A549 (cell line): Measurements from ENCODE around the gene NOS3.

Experiments used
- CBX2 ChIP-seq: fragments of 200-600 bp; sonication (generic); IDR thresholded peaks from 2 replicates; pipeline ENCODE4 v1.6.1; 2016; ENCODE audit warnings: low read depth, mild to moderate bottlenecking, borderline replicate concordance
- POLR2AphosphoS2 ChIP-seq: conservative IDR thresholded peaks from 2 replicates; pipeline ENCODE4 v1.6.1; 2012; ENCODE audit warnings: low read length, improper control_type of control experiment, inconsistent platforms
- TF ChIP-seq, protein P1 (sequence below): fragments of >200 bp; sonication (Bioruptor Twin); formaldehyde crosslinking; IDR thresholded peaks from 3 replicates; pipeline ENCODE4 v1.5.1; 2016
- TF ChIP-seq, protein P2 (sequence below): fragments of 450-650 bp; IDR thresholded peaks from 2 replicates; pipeline ENCODE4 v1.6.1; 2014; ENCODE audit warnings: antibody characterized with exemption

DNA sequence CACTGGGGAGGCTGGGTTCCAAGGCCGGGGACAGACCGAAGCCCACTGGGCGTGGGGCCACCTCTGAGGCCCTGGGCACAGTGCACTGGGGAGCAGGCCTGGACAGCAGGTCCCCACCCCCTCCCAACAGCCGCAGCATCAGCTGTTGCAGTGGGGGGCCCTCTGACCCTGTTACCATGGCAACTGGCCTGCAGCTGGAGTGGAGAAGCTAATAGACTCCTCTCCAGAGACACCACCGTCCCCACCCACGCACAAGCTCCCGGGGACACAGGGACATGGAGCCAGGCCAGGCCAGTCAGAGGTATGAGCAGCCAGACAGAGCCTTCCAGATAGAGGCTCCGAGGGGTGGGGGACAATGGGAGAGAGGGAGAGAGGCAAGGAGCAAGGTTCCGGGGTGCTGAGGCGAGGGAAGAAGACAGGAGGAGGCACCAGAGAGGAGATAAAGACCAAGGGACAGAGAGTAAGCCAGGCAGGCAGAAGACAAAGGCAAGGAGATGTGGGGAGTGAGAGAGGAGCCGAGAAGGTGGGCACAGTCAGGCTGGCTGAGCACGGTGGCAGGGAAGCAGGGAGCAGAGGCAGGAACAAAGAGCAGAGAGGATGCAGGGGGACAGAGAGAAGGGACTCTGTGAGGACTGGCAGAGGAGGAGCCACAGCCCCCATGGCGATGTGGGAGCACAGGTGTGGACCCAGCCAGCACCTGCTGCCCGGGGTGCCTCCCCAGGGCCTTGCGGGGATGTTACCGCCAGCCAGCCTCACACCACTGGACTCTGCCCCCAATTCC is 19.4 kb upstream of the NOS3 start:
- TF ChIP-seq, protein P1, sequence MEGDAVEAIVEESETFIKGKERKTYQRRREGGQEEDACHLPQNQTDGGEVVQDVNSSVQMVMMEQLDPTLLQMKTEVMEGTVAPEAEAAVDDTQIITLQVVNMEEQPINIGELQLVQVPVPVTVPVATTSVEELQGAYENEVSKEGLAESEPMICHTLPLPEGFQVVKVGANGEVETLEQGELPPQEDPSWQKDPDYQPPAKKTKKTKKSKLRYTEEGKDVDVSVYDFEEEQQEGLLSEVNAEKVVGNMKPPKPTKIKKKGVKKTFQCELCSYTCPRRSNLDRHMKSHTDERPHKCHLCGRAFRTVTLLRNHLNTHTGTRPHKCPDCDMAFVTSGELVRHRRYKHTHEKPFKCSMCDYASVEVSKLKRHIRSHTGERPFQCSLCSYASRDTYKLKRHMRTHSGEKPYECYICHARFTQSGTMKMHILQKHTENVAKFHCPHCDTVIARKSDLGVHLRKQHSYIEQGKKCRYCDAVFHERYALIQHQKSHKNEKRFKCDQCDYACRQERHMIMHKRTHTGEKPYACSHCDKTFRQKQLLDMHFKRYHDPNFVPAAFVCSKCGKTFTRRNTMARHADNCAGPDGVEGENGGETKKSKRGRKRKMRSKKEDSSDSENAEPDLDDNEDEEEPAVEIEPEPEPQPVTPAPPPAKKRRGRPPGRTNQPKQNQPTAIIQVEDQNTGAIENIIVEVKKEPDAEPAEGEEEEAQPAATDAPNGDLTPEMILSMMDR, result no peak
- no peak for TF ChIP-seq CBX2
- TF ChIP-seq POLR2AphosphoS2, result no peak
- TF ChIP-seq, protein P2, sequence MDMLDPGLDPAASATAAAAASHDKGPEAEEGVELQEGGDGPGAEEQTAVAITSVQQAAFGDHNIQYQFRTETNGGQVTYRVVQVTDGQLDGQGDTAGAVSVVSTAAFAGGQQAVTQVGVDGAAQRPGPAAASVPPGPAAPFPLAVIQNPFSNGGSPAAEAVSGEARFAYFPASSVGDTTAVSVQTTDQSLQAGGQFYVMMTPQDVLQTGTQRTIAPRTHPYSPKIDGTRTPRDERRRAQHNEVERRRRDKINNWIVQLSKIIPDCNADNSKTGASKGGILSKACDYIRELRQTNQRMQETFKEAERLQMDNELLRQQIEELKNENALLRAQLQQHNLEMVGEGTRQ, result no peak
